ENCODE data around the gene MAP7D3.

- TF ChIP-seq CTCF (IDR thresholded peaks at IDR 0.05) = no peak
- TF ChIP-seq POLR2A (IDR thresholded peaks at IDR 0.05) = no peak
Observed at GRCh38 chrX:136185401-136186022, 65.7 kb downstream of the MAP7D3 start.

Data from transverse colon (tissue), 3 donors.